Keratinocyte (primary cell): Measurements from ENCODE around the gene PXDC1. TPM values are rescaled to one million over a fixed set of nuclear protein-coding genes. Genes with fewer than 3 reads are reported as not detected.

Experiments
- DNase-seq: peaks from one replicate; pipeline ENCODE4 v3.0.0-alpha.2; 2011; ENCODE audit warnings: low read depth, missing footprints, low spot score
- FAIRE-seq: peaks from 2 replicates; lab custom pipeline; 2011; peaks lifted over from hg19 to GRCh38; lab: Jason Lieb, UNC
- H2AFZ ChIP-seq: 2 replicates; pipeline ENCODE4 v1.6.0; 2012; ENCODE audit warnings: low read length, control low read depth, inconsistent platforms; ENCODE audit not compliant: control insufficient read depth
- H3K27ac ChIP-seq: 2 replicates; pipeline ENCODE4 v1.5.1; 2011; ENCODE audit warnings: low read length; ENCODE audit not compliant: control insufficient read depth, insufficient read depth
- H3K27me3 ChIP-seq: 3 replicates; pipeline ENCODE4 v1.6.0; 2011; ENCODE audit warnings: low read length; ENCODE audit not compliant: control insufficient read depth, insufficient read depth; ENCODE audit errors: extremely low read depth
- H3K36me3 ChIP-seq, 2 experiments: 2 replicates in 1 of 2; 3 replicates in 1 of 2; pipeline ENCODE4 v1.5.1; 2011; ENCODE audit warnings: low read length in 2 of 2, mild to moderate bottlenecking in 1 of 2; ENCODE audit not compliant: control insufficient read depth in 2 of 2, insufficient read depth in 2 of 2; ENCODE audit errors: extremely low read depth in 1 of 2
- H3K4me1 ChIP-seq: 3 replicates; pipeline ENCODE4 v1.5.1; 2011; ENCODE audit warnings: low read length; ENCODE audit not compliant: control insufficient read depth, insufficient read depth; ENCODE audit errors: extremely low read depth
- H3K4me2 ChIP-seq: 3 replicates; pipeline ENCODE4 v1.6.0; 2011; ENCODE audit warnings: low read depth, low read length; ENCODE audit not compliant: control insufficient read depth, insufficient read depth; ENCODE audit errors: extremely low read depth
- H3K4me3 ChIP-seq, 3 experiments: fragments of 200-600 bp in 1 of 3; sonication (generic) in 1 of 3; 2 replicates in 2 of 3; 3 replicates in 1 of 3; pipeline ENCODE4 v1.5.1; 2011 to 2016; ENCODE audit warnings: low read length in 3 of 3, mild to moderate bottlenecking in 3 of 3, control low read depth in 2 of 3, inconsistent platforms in 1 of 3, low read depth in 1 of 3, mixed read lengths in 1 of 3, mixed run types in 1 of 3, moderate library complexity in 1 of 3; ENCODE audit not compliant: control insufficient read depth in 2 of 3, insufficient read depth in 2 of 3; ENCODE audit errors: extremely low read depth in 1 of 3
- H3K79me2 ChIP-seq: 2 replicates; pipeline ENCODE4 v1.6.0; 2012; ENCODE audit warnings: low read length; ENCODE audit not compliant: control insufficient read depth, insufficient read depth
- H3K9ac ChIP-seq: 3 replicates; pipeline ENCODE4 v1.6.0; 2011; ENCODE audit warnings: low read length; ENCODE audit not compliant: control insufficient read depth, insufficient read depth; ENCODE audit errors: extremely low read depth
- H3K9me1 ChIP-seq: 3 replicates; pipeline ENCODE4 v1.6.0; 2011; ENCODE audit warnings: low read length; ENCODE audit not compliant: control insufficient read depth, insufficient read depth; ENCODE audit errors: extremely low read depth
- H3K9me3 ChIP-seq: 2 replicates; pipeline ENCODE4 v1.5.1; 2012; ENCODE audit warnings: low read depth, low read length; ENCODE audit not compliant: control insufficient read depth
- H4K20me1 ChIP-seq: 3 replicates; pipeline ENCODE4 v1.6.0; 2011; ENCODE audit warnings: low read length; ENCODE audit not compliant: control insufficient read depth, insufficient read depth; ENCODE audit errors: extremely low read depth
- CTCF ChIP-seq, 3 experiments: IDR thresholded peaks in 1 of 3; conservative IDR thresholded peaks in 1 of 3; optimal IDR thresholded peaks in 1 of 3; 2 replicates in 2 of 3; 3 replicates in 1 of 3; pipeline versions ENCODE3 to v1.5.1; 2011; ENCODE audit warnings: low read length in 3 of 3, mild to moderate bottlenecking in 3 of 3, moderate library complexity in 2 of 3, control low read depth in 1 of 3, inconsistent platforms in 1 of 3; ENCODE audit not compliant: insufficient read depth in 2 of 3; ENCODE audit errors: extremely low read depth in 1 of 3
- EZH2 ChIP-seq: IDR thresholded peaks from one replicate; pipeline ENCODE4 v1.6.1; 2012; ENCODE audit warnings: inconsistent platforms, mild to moderate bottlenecking, low read length, moderate library complexity
- dilution Hi-C: fragments of 300-500 bp; cut with MboI; formaldehyde crosslinking; loops from one replicate; pipeline ENCODE4 v1.7.0; 2020; ENCODE audit warnings: low sequenced_read_pairs; ENCODE audit not compliant: extremely low pct_ligation_motif_present
- polyA plus RNA-seq, 5 experiments: library from polyadenylated mRNA; depleted of rRNA in 3 of 5; stranded (reverse) in 3 of 5; stranded (forward) in 1 of 5; unstranded in 1 of 5; fragments of >200 nt; gene quantifications; 1 replicate in 1 of 5; 2 replicates in 3 of 5; 3 replicates in 1 of 5; pipeline versions ENCODE4 v1.2.1 to v1.2.3, GENCODE V29; 2011 to 2012; ENCODE audit warnings: missing spikeins in 2 of 5, low read depth in 1 of 5, low replicate concordance in 1 of 5

The PXDC1 gene
- polyA plus RNA-seq, 1 donor (not counting 4 experiments of a cell fraction or from before 2014, with no cell fraction given): 17.1 TPM

- Histone ChIP-seq H3K36me3 (no peaks in the 10 kb centered on the region), H3K27ac (no peak overlapping the region), H3K4me3 (no peak overlapping the region), H3K9me3 (no peaks in the 10 kb centered on the region), H2AFZ (no peak overlapping the region), H3K9ac (no peak overlapping the region), H3K79me2 (no peaks in the 10 kb centered on the region), H3K4me1 (no peaks in the 10 kb centered on the region), H3K4me2 (no peak overlapping the region), H3K27me3 (no peaks in the 10 kb centered on the region), H3K9me1 (no peaks in the 10 kb centered on the region), H4K20me1 (no peaks in the 10 kb centered on the region)
- no peak for DNase-seq
- no peak for TF ChIP-seq EZH2
- TF ChIP-seq CTCF (optimal IDR thresholded peaks at IDR 0.05 in 1 of 3, IDR thresholded peaks at IDR 0.05 in 1 of 3, conservative IDR thresholded peaks at IDR 0.05 in 1 of 3; ENCODE audit: extremely low read depth in 1 of 3, insufficient read depth in 2 of 3, low read length in 3 of 3): no peak
- FAIRE-seq: no peak
- dilution Hi-C loops: no loop called here
Measured at GRCh38 chr6:3693831-3694230, 57.7 kb downstream of the PXDC1 start.

GRCh38 chr6:3690506-3690905 is 61.0 kb downstream of the PXDC1 start:
- dilution Hi-C loops: no loop called here
- H3K4me3 ChIP-seq: no peak overlapping the region

More at GRCh38 chr6:3690506-3690905, 61.0 kb downstream of the PXDC1 start:
- Histone ChIP-seq H2AFZ (no peak overlapping the region), H3K4me1 (no peaks in the 10 kb centered on the region), H3K36me3 (no peaks in the 10 kb centered on the region), H3K79me2 (no peaks in the 10 kb centered on the region), H3K27ac (no peak overlapping the region), H3K27me3 (no peaks in the 10 kb centered on the region), H3K9ac (no peak overlapping the region), H3K4me2 (no peak overlapping the region), H4K20me1 (no peaks in the 10 kb centered on the region), H3K9me3 (no peaks in the 10 kb centered on the region), H3K9me1 (no peaks in the 10 kb centered on the region)
- no peak for TF ChIP-seq EZH2
- no peak for TF ChIP-seq CTCF (optimal IDR thresholded peaks at IDR 0.05 in 1 of 3, IDR thresholded peaks at IDR 0.05 in 1 of 3, conservative IDR thresholded peaks at IDR 0.05 in 1 of 3; ENCODE audit: extremely low read depth in 1 of 3, insufficient read depth in 2 of 3, low read length in 3 of 3)
- DNase-seq (no peak), FAIRE-seq (no peak)
